A549 (cell line): ENCODE results near the gene MED13L. TPM values are rescaled to one million over a fixed set of nuclear protein-coding genes. Genes with fewer than 3 reads are reported as not detected.

Experiments
- ATAC-seq, 2 experiments: fragments of 200-7000 bp in 1 of 2; fragments of >200 bp in 1 of 2; cut with Nextera tagmentation in 1 of 2; cut with Tn5 transposase in 1 of 2; 3 replicates each; pipeline versions ENCODE4 v1.8.0 to v1.9.1; 2018 to 2020; ENCODE audit warnings: mild to moderate bottlenecking in 1 of 2, moderate library complexity in 1 of 2
- CTCF ChIA-PET: fragments of 300-600 bp; sonication (Branson Sonifier 250); formaldehyde crosslinking; extraction: SDS; loops from one replicate; lab custom pipeline; 2021; ENCODE audit warnings: antibody characterized with exemption, inconsistent platforms; lab: Yijun Ruan, JAX
- POLR2A ChIA-PET: fragments of 350-600 bp; formaldehyde crosslinking; extraction: SDS; loops from one replicate; lab custom pipeline; 2021; ENCODE audit warnings: antibody characterized with exemption, inconsistent platforms; lab: Yijun Ruan, JAX
- DNase-seq, 2 experiments: peaks; one replicate each; pipeline versions ENCODE4 v3.0.0 to v3.0.0-alpha.2; 2011 to 2016; ENCODE audit warnings: low read depth in 1 of 2, low spot score in 1 of 2
- FAIRE-seq: peaks from 2 replicates; lab custom pipeline; 2011; peaks lifted over from hg19 to GRCh38; lab: Jason Lieb, UNC
- H3K27ac ChIP-seq, 2 experiments: fragments of >200 bp; sonication (Bioruptor Twin); formaldehyde crosslinking; 3 replicates each; pipeline ENCODE4 v1.5.1; 2016 to 2017
- H3K4me1 ChIP-seq: fragments of >200 bp; sonication (Bioruptor Twin); formaldehyde crosslinking; 3 replicates; pipeline ENCODE4 v1.6.1; 2016
- H3K4me2 ChIP-seq: fragments of >200 bp; sonication (Bioruptor Twin); formaldehyde crosslinking; 3 replicates; pipeline ENCODE4 v1.6.1; 2016
- H3K4me3 ChIP-seq: fragments of >200 bp; sonication (Bioruptor Twin); formaldehyde crosslinking; 3 replicates; pipeline ENCODE4 v1.5.1; 2016
- H3K9me3 ChIP-seq: fragments of >200 bp; sonication (Bioruptor Twin); formaldehyde crosslinking; 3 replicates; pipeline ENCODE4 v1.6.1; 2016
- ATOH8 ChIP-seq: fragments of 250-450 bp; sonication (Bioruptor Pico); IDR thresholded peaks from 2 replicates; pipeline ENCODE4 v1.5.0; 2020; ENCODE audit warnings: low read depth, mild to moderate bottlenecking, moderate library complexity
- CBX8 ChIP-seq: fragments of 200-600 bp; sonication (generic); IDR thresholded peaks from 2 replicates; pipeline ENCODE4 v1.6.1; 2016
- CHD4 ChIP-seq: fragments of 200-600 bp; sonication (generic); IDR thresholded peaks from 2 replicates; pipeline ENCODE4 v1.6.1; 2016; ENCODE audit warnings: antibody characterized with exemption, mild to moderate bottlenecking, borderline replicate concordance
- E2F6 ChIP-seq: IDR thresholded peaks from 2 replicates; pipeline ENCODE4 v1.6.1; 2012; ENCODE audit warnings: low read depth, borderline replicate concordance
- FOSB ChIP-seq: fragments of 250-450 bp; sonication (Bioruptor Pico); IDR thresholded peaks from 2 replicates; pipeline ENCODE4 v1.5.0; 2020; ENCODE audit warnings: mild to moderate bottlenecking, moderate library complexity
- FOSL2 ChIP-seq, 2 experiments: fragments of 450-650 bp in 1 of 2; fragments of >200 bp in 1 of 2; sonication (Bioruptor Twin) in 1 of 2; formaldehyde crosslinking; IDR thresholded peaks; 2 replicates each; pipeline versions ENCODE4 v1.5.0 to v1.6.1; 2016 to 2020; ENCODE audit warnings: mild to moderate bottlenecking in 1 of 2, moderate library complexity in 1 of 2
- FOXS1 ChIP-seq: fragments of 250-450 bp; sonication (Bioruptor Pico); IDR thresholded peaks from 2 replicates; pipeline ENCODE4 v1.5.0; 2020; ENCODE audit warnings: mild to moderate bottlenecking, moderate library complexity
- GATA3 ChIP-seq: IDR thresholded peaks from 2 replicates; pipeline ENCODE4 v1.6.1; 2012; ENCODE audit warnings: borderline replicate concordance
- HES2 ChIP-seq: fragments of >200 bp; sonication (Bioruptor Twin); formaldehyde crosslinking; IDR thresholded peaks from 2 replicates; pipeline ENCODE4 v1.6.1; 2016
- JUN ChIP-seq, 2 experiments: fragments of >200 bp; sonication (Bioruptor Twin); formaldehyde crosslinking; IDR thresholded peaks; 2 replicates in 1 of 2; 3 replicates in 1 of 2; pipeline ENCODE4 v1.6.1; 2016 to 2017
- JUNB ChIP-seq: fragments of >200 bp; sonication (Bioruptor Twin); formaldehyde crosslinking; IDR thresholded peaks from 2 replicates; pipeline ENCODE4 v1.6.1; 2016
- MAX ChIP-seq: IDR thresholded peaks from 2 replicates; pipeline ENCODE4 v1.6.1; 2012
- MYC ChIP-seq: IDR thresholded peaks from 2 replicates; pipeline ENCODE4 v1.6.1; 2012; ENCODE audit warnings: mild to moderate bottlenecking, inconsistent platforms, low read length, improper control_type of control experiment, borderline replicate concordance
- NPAS2 ChIP-seq: fragments of 250-450 bp; sonication (Bioruptor Pico); IDR thresholded peaks from 2 replicates; pipeline ENCODE4 v1.8.0; 2022; ENCODE audit warnings: mild to moderate bottlenecking, moderate library complexity, borderline replicate concordance
- PBX3 ChIP-seq: IDR thresholded peaks from 2 replicates; pipeline ENCODE4 v1.6.1; 2012
- PHF8 ChIP-seq: fragments of 200-600 bp; sonication (generic); IDR thresholded peaks from 2 replicates; pipeline ENCODE4 v1.6.1; 2016; ENCODE audit warnings: low read depth, mild to moderate bottlenecking, antibody characterized with exemption, moderate library complexity, borderline replicate concordance
- RARB ChIP-seq: fragments of 250-450 bp; sonication (Bioruptor Pico); IDR thresholded peaks from 2 replicates; pipeline ENCODE4 v1.8.0; 2021; ENCODE audit warnings: mild to moderate bottlenecking, moderate library complexity
- USF2 ChIP-seq: fragments of 450-650 bp; IDR thresholded peaks from 2 replicates; pipeline ENCODE4 v1.6.1; 2014; ENCODE audit warnings: antibody characterized with exemption
- ZC3H11A ChIP-seq: fragments of 450-650 bp; IDR thresholded peaks from 2 replicates; pipeline ENCODE4 v1.6.1; 2014; ENCODE audit warnings: antibody characterized with exemption, mild to moderate bottlenecking
- WGBS: methylation state at CpG from one replicate; pipeline ENCODE4 v1.1.6; 2017; ENCODE audit errors: missing lambda C conversion rate; 5-methylcytosine and 5-hydroxymethylcytosine counted together
- polyA plus RNA-seq, 4 experiments: library from polyadenylated mRNA; depleted of rRNA in 3 of 4; stranded (reverse); fragments of >200 nt; fragmentation: RNase III in 1 of 4; extraction: RNeasy Plus Mini Kit Qiagen cat#74134 plus additional on column Dnase treatment in 1 of 4; gene quantifications; 2 replicates in 3 of 4; 3 replicates in 1 of 4; pipeline ENCODE4 v1.2.3, GENCODE V29; 2011 to 2017

The MED13L gene
- polyA plus RNA-seq, 2 of the 4 experiments (the other 2 are of a cell fraction): 23.2 to 134 TPM

- H3K9me3 ChIP-seq: no peaks in the 10 kb centered on the region
- ChIA-PET CTCF (interaction anchor here (0.5 to 1.1 kb wide), 3 partner anchors 90 to 168 kb away, joined by 3 to 4 read pairs (median 4); no protein-coding TSS in a partner anchor), POLR2A (no interaction called here)
- ATAC-seq (no peak), FAIRE-seq (no peak)
- peaks cover 14% of the 10 kb centered on the region; the same call in 2 of the 3 replicates for H3K4me1 ChIP-seq
- no peak overlapping the region for H3K27ac ChIP-seq
- no peak overlapping the region for H3K4me3 ChIP-seq
- H3K4me2 ChIP-seq: no peak overlapping the region
- TF ChIP-seq JUNB (no peak), PBX3 (no peak), MAX (no peak), JUN (IDR thresholded peaks at IDR 0.05) (no peak)
- TF ChIP-seq, all 56 proteins: peak for 0
- DNase-seq: no peak
These were observed 209.1 kb downstream of the MED13L start for GRCh38 chr12:116068371-116068770.

GRCh38 chr12:116067892-116068291 lies 209.6 kb downstream of the MED13L start:
- no peak for FAIRE-seq
- Histone ChIP-seq H3K4me1 (peaks cover 14% of the 10 kb centered on the region; the same call in 2 of the 3 replicates), H3K4me2 (no peak overlapping the region), H3K27ac (no peak overlapping the region), H3K4me3 (no peak overlapping the region), H3K9me3 (no peaks in the 10 kb centered on the region)
- TF ChIP-seq FOSL2 (IDR thresholded peaks at IDR 0.05) (no peak), FOSL2 (CRISPR knock-in tag; IDR thresholded peaks at IDR 0.05) (no peak), PHF8 (no peak), HES2 (no peak), RARB (no peak), USF2 (no peak), FOXS1 (CRISPR knock-in tag) (no peak), PBX3 (no peak), MYC (no peak), JUNB (no peak), ZC3H11A (no peak), NPAS2 (CRISPR knock-in tag) (no peak), CHD4 (no peak), E2F6 (no peak), FOSB (CRISPR knock-in tag) (no peak), ATOH8 (CRISPR knock-in tag) (no peak), CBX8 (no peak), GATA3 (no peak)
- 85% methylated on average over 3 of the region's 3 CpGs for WGBS
- no peak for DNase-seq
- ChIA-PET POLR2A (no interaction called here), CTCF (interaction anchor here (0.5 to 1.4 kb wide), 6 partner anchors 9 to 168 kb away, joined by 3 to 10 read pairs (median 4); no protein-coding TSS in a partner anchor)
- no peak; a peak in 1 of 6 replicates for ATAC-seq
